Stimulated activated CD4-positive, alpha-beta T cell treated with anti-CD3 and anti-CD28 coated beads, Interleukin-15, amount 100 ng/mL, for 48 hours (primary cell): ENCODE results near the gene SGIP1.
"Not testable (repeated sequence)": the region's sequence is repeated elsewhere in the genome, so short reads cannot be mapped to it uniquely, and the experiment has no call there.

Source experiments
- DNase-seq, 2 donors: peaks; one replicate each; pipeline ENCODE4 v3.0.0-alpha.2; 2020; ENCODE audit warnings: low read depth in 2 of 2

Gene SGIP1

DNA sequence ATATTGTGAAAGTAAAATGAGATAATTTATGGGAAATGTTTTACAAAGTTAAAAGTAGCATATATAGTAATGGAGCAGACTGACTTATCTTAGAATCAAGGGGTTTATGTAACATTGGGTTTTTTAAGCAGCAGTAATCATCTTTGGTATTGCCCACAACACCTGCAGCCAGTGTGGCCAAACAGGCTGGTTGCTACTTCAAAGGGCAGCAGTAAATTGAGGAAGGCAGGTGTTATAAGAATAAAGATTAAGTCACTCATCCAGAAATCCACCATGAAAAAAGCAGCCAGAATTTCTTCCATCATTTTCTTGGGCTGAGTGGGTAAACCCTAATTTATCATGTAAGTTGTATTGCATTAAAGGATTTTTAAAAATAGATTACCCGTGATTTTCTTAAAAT, 235.0 kb downstream of the SGIP1 start:
- no peak for DNase-seq

GRCh38 chr1:66769512-66770229, 235.7 kb downstream of the SGIP1 start:
- no peak for DNase-seq

- DNase-seq = no peak
Measured at GRCh38 chr1:66770240-66770639, 236.3 kb downstream of the SGIP1 start.

- DNase-seq = no peak
Measured at GRCh38 chr1:66770694-66771093, 236.7 kb downstream of the SGIP1 start.

DNA sequence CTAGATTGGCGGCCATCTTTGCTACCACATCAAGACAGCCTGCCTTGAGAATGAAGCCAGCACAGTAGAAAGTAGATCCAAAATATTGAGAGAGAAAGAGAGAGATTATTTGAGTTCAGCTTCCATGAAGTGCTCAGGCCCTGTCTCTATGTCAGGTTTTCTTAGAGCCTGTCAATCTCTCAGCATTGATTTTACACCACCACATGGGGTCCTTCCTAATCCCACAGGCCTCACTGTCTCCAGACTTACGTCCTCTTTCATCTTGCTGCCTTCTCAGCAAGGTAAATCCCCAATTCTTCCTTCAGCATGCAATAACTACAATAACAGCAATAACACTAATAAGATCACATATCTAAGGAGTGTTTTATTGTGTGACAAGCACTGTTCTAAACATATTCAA, 239.3 kb downstream of the SGIP1 start:
- no peak for DNase-seq

DNA sequence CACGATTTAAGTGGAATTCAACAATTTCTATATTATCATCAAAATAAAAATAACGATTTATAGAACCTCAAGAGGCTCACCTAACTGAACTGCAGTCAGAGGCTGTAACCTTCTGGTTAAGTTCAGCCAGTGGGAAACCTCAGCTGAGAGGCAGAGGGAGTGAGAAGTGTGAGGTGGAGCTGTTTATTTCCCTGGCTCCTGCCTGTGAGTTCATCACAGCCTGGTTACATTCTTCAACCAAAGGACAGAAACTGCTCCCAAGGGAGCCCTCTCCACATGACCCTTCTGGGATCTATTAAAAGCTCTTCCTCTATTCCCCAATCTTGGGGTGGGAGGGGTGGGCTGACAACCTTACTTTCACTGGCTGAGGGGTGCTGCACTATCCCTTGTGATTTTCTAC, 240.5 kb downstream of the SGIP1 start:
- no peak for DNase-seq

GRCh38 chr1:66775646-66776045, 241.7 kb downstream of the SGIP1 start:
- DNase-seq = no peak

DNA sequence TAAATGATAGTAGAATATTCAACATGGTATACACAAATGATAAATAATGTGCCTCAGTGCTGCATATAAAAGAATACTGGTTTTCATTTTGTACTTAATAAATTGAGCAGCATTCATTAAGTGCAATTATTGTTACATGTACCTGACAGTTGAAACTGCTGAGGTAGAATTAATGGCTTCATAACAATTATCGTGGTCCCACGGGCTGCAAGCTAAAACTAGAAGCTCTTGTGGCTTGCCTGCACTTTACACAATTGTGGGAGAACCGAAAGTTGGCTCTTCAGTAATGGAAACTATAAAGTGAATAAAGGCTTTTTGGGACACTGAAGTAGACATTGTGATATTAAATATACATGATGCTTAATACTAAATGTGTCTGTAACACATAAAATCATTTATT, 243.9 kb downstream of the SGIP1 start:
- no peak for DNase-seq

DNA sequence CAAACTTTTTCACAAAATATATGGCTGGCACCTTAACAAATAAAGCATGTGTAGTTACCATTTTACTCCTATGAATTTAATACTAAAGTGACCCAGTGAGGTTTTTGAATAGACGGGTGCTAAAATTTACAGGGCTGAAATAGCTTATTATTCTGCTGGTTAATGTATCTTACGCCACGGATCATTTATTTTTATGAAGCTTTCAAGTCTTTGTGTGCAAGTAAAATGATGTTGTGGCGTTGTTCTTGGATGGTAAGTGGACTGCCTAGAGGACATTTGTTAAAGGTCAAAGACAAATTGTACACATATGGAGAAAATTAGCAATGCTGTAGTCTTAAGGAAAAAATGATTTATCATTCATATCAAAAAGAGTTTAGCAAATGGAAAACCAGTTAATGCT, 244.3 kb downstream of the SGIP1 start:
- no peak for DNase-seq

DNA sequence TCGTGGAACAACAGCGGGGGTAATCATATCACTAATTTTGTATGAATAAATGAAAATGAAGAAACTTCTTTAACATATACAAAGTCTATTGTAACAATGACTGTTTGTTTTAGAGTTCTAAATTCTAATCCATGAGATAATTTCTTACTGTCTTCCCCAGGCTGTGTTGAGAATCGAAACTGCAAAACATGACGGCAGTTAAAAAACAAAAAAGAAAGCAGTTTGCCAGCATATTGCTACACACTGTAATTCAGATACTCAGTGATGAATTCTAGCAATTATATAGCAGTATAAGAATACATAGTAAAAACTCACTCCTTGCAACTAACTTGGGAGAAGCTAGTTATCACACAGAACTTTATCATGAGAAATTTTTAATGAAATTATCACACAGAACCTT, 245.0 kb downstream of the SGIP1 start:
- DNase-seq = no peak

- DNase-seq = no peak
Measured at GRCh38 chr1:66779475-66780078, 245.6 kb downstream of the SGIP1 start.

DNA sequence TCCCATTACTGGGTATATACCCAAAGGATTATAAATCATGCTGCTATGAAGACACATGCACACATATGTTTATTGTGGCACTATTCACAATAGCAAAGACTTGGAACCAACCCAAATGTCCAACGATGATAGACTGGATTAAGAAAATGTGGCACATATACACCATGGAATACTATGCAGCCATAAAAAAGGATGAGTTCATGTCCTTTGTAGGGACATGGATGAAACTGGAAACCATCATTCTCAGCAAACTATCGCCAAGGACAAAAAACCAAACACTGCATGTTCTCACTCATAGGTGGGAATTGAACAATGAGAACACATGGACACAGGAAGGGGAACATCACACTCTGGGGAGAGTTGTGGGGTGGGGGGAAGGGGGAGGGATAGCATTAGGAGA, 251.8 kb downstream of the SGIP1 start:
- DNase-seq = not testable (repeated sequence)

- DNase-seq = no peak
Measured at GRCh38 chr1:66787641-66788040, 253.7 kb downstream of the SGIP1 start.

DNA sequence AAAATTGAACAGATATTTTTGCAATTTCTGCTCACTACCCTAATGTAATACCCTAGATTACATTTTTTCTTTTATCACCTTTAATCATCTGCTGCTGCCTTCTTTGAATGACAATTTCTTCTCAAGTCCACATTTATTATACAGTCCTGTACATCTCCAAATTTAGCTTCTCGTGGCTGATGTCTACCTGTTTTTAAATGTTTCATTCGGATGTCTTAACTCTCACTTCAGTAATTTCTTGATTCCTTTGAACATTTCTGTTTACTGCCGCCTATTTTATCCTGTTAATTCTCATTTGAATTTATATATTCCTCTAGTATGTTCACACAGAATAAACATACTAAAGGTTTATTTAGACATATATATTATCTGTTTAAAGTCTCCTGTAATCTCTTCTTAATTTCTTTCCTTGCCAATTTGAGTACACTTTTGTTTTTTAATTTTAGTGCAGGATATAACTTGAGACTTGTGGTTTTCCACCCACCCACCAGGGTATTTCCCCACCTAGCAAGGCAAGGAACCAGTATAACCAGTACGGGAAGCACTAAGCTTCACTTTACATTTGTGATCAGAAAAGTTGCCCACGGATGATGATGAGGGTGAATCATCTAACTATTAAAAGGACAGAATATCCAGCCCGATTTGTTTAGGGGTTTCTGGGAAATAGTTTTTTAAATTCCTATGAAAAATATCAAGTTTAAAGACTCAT, 254.4 kb downstream of the SGIP1 start:
- DNase-seq = peak; percentile 16 to 47

DNA sequence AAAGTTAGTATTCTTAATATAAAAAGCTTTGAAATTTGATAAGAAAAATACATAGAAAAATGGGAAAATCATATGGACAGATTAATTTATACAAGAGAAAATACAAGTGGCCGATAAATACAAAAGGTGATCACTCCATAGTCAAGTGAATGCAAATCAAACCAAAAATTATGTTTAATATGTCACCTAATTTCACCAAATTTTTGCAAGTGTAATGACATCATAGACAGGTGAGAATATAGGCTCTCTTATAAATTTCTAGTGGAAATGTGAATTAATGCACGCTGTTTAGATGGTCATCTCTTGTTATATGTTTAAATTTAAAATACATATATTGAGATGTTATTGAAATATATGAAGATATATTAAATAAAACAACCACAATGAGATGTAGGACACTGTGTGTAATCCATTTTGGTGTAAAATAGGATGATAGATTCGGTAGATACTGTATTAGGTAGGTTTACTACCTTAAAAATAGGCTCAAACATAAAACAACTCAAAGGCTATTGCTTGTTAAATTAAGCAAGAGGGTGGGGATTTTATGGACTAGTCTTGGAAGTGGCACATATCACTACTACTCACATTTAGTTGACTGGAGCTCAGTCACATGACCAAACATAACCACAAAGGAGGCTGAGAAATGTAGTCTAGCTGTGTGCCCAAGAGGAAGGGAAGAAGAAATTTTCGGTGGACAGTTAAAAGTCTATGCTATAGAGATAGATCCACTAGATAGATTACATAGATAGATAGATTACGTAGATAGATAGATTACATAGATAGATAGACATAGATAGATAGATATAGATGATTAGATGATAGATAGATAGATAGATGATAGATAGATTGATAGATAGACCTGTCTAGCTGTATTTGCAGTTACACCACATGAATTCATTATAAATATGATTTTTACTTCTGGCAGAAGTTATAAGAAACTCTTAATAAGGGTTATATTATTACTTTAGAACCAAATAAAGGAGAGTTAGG, 258.0 kb downstream of the SGIP1 start:
- no peak for DNase-seq

GRCh38 chr1:66795839-66796238, 261.9 kb downstream of the SGIP1 start:
- not testable (repeated sequence) for DNase-seq
